PFSK-1 (cell line): Measurements from ENCODE around the gene FOSB.

Source experiments
- FOXP2 ChIP-seq: optimal IDR thresholded peaks from 2 replicates; pipeline ENCODE3; 2011; ENCODE audit warnings: borderline replicate concordance, control low read depth, inconsistent platforms; ENCODE audit not compliant: insufficient read depth; ENCODE audit errors: extremely low read length, extremely low read depth
- POLR2AphosphoS5 ChIP-seq: IDR thresholded peaks from 2 replicates; pipeline ENCODE4 v1.6.1; 2012; ENCODE audit warnings: low read depth, mild to moderate bottlenecking, control low read depth, low read length, moderate library complexity
- SIN3A ChIP-seq: IDR thresholded peaks from 2 replicates; pipeline ENCODE4 v1.6.1; 2012; ENCODE audit warnings: mild to moderate bottlenecking, low read length, moderate library complexity, borderline replicate concordance; ENCODE audit not compliant: insufficient read depth
- TAF1 ChIP-seq: IDR thresholded peaks from 2 replicates; pipeline ENCODE4 v1.6.1; 2012; ENCODE audit warnings: low read length, control low read depth, borderline replicate concordance; ENCODE audit not compliant: insufficient read depth
- TF ChIP-seq, protein P1 (sequence below), 2 experiments: IDR thresholded peaks; 2 replicates each; pipeline versions ENCODE4 v1.6.1 to v1.8.0; 2011 to 2012; ENCODE audit warnings: low read depth in 2 of 2, low read length in 2 of 2, control low read depth in 1 of 2, inconsistent platforms in 1 of 2, mild to moderate bottlenecking in 1 of 2, moderate library complexity in 1 of 2; ENCODE audit not compliant: insufficient read depth in 1 of 2

FOSB gene

DNA sequence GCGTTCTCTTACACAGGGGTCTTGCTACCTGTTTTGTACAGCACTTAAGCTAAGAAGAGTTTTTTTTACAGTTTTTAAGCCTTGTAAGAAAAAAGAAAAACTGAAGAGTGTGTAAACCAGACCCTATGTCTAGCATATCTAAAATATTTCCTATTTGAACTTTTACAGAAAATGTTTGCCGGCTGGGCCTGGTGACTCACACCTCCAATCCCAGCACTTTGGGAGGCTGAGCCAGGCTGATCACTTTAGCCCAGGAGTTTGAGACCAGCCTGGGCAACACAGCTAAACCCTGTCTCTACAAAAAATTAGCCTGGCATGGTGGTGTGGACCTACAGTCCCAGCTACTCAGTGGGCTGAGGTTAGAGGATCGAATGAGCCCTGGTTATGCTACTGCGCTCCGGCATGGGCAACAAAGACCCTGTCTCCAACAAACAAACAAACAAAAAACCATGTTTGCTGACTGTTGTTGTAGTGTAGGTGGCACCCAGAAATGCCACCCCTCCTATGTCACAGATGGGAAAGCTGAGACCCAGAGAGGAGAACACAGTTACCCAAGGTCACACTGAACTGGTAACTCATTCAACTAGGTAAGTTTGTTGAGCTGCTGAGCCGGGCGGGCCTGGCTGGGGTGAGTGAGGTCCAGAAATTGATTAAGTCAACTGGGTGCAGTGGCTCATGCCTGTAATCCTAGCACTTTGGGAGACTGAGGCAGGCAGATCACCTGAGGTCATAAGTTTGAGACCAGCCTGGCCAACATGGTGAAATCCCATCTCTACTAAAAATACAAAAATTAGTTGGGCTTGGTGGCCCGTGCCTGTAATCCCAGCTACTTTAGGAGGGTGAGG lies 37.6 kb downstream of the FOSB start:
- TF ChIP-seq, protein P1, sequence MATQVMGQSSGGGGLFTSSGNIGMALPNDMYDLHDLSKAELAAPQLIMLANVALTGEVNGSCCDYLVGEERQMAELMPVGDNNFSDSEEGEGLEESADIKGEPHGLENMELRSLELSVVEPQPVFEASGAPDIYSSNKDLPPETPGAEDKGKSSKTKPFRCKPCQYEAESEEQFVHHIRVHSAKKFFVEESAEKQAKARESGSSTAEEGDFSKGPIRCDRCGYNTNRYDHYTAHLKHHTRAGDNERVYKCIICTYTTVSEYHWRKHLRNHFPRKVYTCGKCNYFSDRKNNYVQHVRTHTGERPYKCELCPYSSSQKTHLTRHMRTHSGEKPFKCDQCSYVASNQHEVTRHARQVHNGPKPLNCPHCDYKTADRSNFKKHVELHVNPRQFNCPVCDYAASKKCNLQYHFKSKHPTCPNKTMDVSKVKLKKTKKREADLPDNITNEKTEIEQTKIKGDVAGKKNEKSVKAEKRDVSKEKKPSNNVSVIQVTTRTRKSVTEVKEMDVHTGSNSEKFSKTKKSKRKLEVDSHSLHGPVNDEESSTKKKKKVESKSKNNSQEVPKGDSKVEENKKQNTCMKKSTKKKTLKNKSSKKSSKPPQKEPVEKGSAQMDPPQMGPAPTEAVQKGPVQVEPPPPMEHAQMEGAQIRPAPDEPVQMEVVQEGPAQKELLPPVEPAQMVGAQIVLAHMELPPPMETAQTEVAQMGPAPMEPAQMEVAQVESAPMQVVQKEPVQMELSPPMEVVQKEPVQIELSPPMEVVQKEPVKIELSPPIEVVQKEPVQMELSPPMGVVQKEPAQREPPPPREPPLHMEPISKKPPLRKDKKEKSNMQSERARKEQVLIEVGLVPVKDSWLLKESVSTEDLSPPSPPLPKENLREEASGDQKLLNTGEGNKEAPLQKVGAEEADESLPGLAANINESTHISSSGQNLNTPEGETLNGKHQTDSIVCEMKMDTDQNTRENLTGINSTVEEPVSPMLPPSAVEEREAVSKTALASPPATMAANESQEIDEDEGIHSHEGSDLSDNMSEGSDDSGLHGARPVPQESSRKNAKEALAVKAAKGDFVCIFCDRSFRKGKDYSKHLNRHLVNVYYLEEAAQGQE (IDR thresholded peaks at IDR 0.05; ENCODE audit: insufficient read depth in 1 of 2, low read depth in 2 of 2, low read length in 2 of 2), result no peak
- no peak for TF ChIP-seq SIN3A
- no peak for TF ChIP-seq POLR2AphosphoS5
- no peak for TF ChIP-seq TAF1
- TF ChIP-seq FOXP2, result no peak

DNA sequence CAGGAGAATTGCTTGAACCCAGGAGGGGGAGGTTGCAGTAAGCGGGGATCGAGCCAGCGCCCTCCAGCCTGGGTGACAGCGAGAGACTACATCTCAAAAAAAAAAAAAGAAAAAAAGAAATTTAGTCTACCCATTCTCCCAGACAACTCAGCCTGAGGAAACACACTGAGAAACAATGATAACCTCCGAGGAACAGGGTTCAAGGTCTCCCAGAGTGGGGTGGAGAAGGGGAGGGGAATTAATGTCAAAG lies 38.1 kb downstream of the FOSB start:
- TF ChIP-seq TAF1 (no peak), FOXP2 (no peak), POLR2AphosphoS5 (no peak), SIN3A (no peak)
- TF ChIP-seq, protein P1 (IDR thresholded peaks at IDR 0.05; ENCODE audit: insufficient read depth in 1 of 2, low read depth in 2 of 2, low read length in 2 of 2), result no peak

DNA sequence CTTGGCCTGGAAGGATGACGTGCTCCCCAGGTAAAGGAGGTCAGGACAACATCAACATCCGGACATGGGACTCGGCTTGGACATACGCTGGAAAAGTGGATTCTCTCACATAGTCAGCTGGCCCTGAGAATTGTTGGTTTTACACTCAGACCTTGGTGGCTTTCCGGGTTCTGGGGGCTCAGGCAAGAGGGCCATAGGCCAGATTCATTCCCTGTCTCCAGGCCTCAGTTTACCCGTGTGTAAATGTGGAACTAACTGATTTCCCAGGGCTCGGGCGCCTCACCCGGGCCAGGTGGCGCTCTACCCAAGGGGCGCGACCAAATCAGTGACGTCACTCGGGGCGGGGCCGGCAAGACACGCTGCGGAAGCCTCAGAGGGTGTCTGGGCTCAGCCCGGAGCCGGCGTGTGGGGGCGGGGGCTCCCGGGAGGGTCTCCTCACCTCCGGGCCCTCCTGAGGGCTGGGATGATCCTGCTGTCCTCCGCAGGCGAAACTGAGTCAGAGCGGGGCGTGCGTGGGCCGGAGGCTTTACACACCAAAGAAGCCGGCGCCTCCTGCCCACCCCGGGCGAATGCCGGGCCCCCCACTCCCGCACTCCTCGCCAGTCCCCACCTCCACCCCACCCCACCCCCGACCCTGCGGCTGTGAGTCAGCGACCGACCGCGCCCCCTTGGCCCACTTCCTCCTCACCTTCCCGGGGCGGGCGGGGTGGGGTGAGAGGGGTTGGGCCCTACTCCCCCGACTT lies 38.6 kb downstream of the FOSB start:
- TF ChIP-seq SIN3A, result peak; percentile 50; the same call in 1 of the 2 replicates
- TF ChIP-seq, protein P1 (IDR thresholded peaks at IDR 0.05; ENCODE audit: insufficient read depth in 1 of 2, low read depth in 2 of 2, low read length in 2 of 2), result 0 out of 4 replicates have a peak, but pooled peaks of 1 of the 2 experiments have one; percentile 24
- TF ChIP-seq POLR2AphosphoS5, result peak; percentile 80
- peak; percentile 65 for TF ChIP-seq FOXP2
- no peak for TF ChIP-seq TAF1

DNA sequence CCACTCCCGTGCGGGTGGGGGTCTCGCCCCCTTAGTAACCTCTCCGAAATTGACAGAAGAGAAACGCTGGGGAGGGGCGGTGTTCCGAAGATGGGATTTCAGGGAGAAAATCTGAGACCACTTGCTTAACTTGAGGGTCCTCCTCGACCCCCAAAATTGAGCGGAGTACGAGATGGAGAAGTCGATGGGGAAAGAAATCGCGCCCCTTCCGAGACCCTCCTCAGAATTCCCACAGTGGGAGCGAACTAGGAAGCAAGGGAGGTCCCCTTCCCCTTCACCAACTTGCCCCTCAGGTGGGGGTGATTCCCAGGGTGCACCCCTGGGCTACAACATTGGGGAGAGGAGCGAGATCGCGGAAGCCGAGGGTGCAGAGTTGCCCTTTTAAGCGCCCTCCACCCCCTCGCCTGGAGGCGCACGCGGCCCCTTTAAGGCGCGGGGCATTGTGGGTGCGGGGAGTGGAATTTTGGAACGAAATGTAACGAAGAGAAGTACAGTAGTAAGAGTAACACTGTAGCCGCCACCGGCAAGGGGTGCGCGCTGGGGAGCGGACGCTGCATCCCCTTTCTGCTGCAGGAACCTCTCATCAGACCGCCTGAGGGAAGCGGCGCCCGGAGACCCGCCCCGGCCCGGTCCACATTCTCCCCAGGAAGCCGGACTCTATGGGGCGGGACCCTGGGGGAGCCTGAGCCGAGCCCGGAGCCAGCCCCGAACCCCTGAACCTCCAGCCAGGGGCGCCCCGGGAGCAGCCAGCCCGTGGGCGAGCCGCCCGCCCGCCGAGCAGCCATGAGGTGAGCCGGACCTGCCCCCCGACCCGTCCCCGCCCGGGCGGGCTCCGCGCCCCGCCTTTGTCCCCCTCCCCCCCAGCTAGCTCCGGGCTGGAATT lies 39.4 kb downstream of the FOSB start, which contains the start of gene VASP:
Gene VASP (plus strand): TSS at position 491 of the 883 bp plus-strand sequence. CDS start 293 bp downstream, at position 784.
- TF ChIP-seq, protein P1 (IDR thresholded peaks at IDR 0.05; ENCODE audit: insufficient read depth in 1 of 2, low read depth in 2 of 2, low read length in 2 of 2), result peak in 1 of 2 experiments; percentile 44; a peak in 1 of 4 replicates
- TF ChIP-seq FOXP2 (no peak), TAF1 (peak; percentile 92; the same call in 1 of the 2 replicates), POLR2AphosphoS5 (peak; percentile 83), SIN3A (0 out of 2 replicates have a peak, but pooled peaks have one; percentile 79)
